HFFc6 (cell line): ENCODE results near the gene HMGB4. TPM values are rescaled to one million over a fixed set of nuclear protein-coding genes. Genes with fewer than 3 reads are reported as not detected.

Source experiments
- DNase-seq: peaks from one replicate; pipeline ENCODE4 v3.0.0-alpha.2; 2018
- H3K27ac Mint-ChIP-seq: 2 replicates; pipeline ENCODE4 v1.8.0; 2020; ENCODE audit warnings: mild to moderate bottlenecking, mixed read lengths
- H3K27me3 Mint-ChIP-seq: 2 replicates; pipeline ENCODE4 v1.8.0; 2021; ENCODE audit warnings: mild to moderate bottlenecking, moderate library complexity, mixed read lengths; ENCODE audit not compliant: insufficient read depth
- H3K36me3 Mint-ChIP-seq: 2 replicates; pipeline ENCODE4 v1.8.0; 2021; ENCODE audit warnings: low read depth, mixed read lengths
- H3K4me1 Mint-ChIP-seq: 2 replicates; pipeline ENCODE4 v1.8.0; 2020; ENCODE audit warnings: low read depth, mixed read lengths
- H3K4me3 Mint-ChIP-seq: 2 replicates; pipeline ENCODE4 v1.8.0; 2020; ENCODE audit warnings: mild to moderate bottlenecking, moderate library complexity, mixed read lengths
- H3K9me3 Mint-ChIP-seq: 2 replicates; pipeline ENCODE4 v1.8.0; 2020; ENCODE audit warnings: mild to moderate bottlenecking, mixed read lengths
- total RNA-seq, 6 experiments: library from RNA; stranded (reverse); fragmentation: NEBNext Ultra II Directional; extraction: Animal tissue kit (Norgen Biotek cat#: 25700); gene quantifications; 2 replicates in 1 of 6; 3 replicates in 5 of 6; pipeline ENCODE4 v1.2.3, GENCODE V29; 2021
- TF ChIP-seq, protein P1 (sequence below): fragments of 200-600 bp; sonication (generic); IDR thresholded peaks from 2 replicates; pipeline ENCODE4 v1.5.0; 2021; ENCODE audit warnings: antibody characterized with exemption, mild to moderate bottlenecking

The HMGB4 gene
- total RNA-seq, 6 experiments from 2014 or later: not detected

- Mint-ChIP-seq H3K4me3 (no peak overlapping the region), H3K4me1 (peaks cover 5% of the 10 kb centered on the region; the same call in 1 of the 2 replicates), H3K36me3 (peaks cover 7% of the 10 kb centered on the region), H3K27me3 (peaks cover 6% of the 10 kb centered on the region; the same call in 1 of the 2 replicates), H3K9me3 (peaks cover 16% of the 10 kb centered on the region), H3K27ac (no peak overlapping the region)
- DNase-seq: no peak
- TF ChIP-seq, protein P1, sequence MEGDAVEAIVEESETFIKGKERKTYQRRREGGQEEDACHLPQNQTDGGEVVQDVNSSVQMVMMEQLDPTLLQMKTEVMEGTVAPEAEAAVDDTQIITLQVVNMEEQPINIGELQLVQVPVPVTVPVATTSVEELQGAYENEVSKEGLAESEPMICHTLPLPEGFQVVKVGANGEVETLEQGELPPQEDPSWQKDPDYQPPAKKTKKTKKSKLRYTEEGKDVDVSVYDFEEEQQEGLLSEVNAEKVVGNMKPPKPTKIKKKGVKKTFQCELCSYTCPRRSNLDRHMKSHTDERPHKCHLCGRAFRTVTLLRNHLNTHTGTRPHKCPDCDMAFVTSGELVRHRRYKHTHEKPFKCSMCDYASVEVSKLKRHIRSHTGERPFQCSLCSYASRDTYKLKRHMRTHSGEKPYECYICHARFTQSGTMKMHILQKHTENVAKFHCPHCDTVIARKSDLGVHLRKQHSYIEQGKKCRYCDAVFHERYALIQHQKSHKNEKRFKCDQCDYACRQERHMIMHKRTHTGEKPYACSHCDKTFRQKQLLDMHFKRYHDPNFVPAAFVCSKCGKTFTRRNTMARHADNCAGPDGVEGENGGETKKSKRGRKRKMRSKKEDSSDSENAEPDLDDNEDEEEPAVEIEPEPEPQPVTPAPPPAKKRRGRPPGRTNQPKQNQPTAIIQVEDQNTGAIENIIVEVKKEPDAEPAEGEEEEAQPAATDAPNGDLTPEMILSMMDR: no peak
Observed at GRCh38 chr1:33819913-33820311, 44.0 kb upstream of the HMGB4 start.

DNA sequence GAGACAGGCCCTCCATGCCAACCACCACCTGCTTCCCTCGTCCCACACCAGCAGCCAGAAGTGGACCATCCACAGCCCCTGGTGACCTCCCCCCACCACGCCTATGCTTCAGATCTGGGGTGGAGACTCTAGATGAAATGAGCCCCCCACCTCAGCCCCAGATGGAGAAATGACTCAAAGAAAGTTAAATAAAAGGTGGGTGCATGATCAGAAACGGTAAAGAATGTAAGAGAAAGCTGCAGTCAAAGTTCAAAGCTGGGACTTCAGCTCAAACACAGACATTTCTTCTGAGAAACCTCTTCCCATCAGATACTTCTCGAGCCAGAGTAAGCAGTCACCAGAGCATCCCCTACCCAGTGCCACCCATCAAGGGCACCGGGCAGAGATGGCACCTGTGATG, 43.1 kb upstream of the HMGB4 start:
- H3K9me3 Mint-ChIP-seq: peaks cover 16% of the 10 kb centered on the region; the same call in 1 of the 2 replicates
- H3K4me1 Mint-ChIP-seq: no peaks in the 10 kb centered on the region
- no peak overlapping the region for H3K27ac Mint-ChIP-seq
- H3K27me3 Mint-ChIP-seq: peaks cover 6% of the 10 kb centered on the region; the same call in 1 of the 2 replicates
- TF ChIP-seq, protein P1: no peak
- H3K36me3 Mint-ChIP-seq: peaks cover 9% of the 10 kb centered on the region; the same call in 1 of the 2 replicates
- no peak overlapping the region for H3K4me3 Mint-ChIP-seq
- DNase-seq: no peak

- Mint-ChIP-seq H3K27ac (no peak overlapping the region), H3K4me1 (no peaks in the 10 kb centered on the region), H3K36me3 (peaks cover 9% of the 10 kb centered on the region; the same call in 1 of the 2 replicates), H3K4me3 (no peak overlapping the region), H3K9me3 (peaks cover 20% of the 10 kb centered on the region; the same call in 1 of the 2 replicates), H3K27me3 (peaks cover 6% of the 10 kb centered on the region; the same call in 1 of the 2 replicates)
- TF ChIP-seq, protein P1: no peak
- no peak for DNase-seq
Observed at GRCh38 chr1:33821291-33821690, 42.6 kb upstream of the HMGB4 start.

DNA sequence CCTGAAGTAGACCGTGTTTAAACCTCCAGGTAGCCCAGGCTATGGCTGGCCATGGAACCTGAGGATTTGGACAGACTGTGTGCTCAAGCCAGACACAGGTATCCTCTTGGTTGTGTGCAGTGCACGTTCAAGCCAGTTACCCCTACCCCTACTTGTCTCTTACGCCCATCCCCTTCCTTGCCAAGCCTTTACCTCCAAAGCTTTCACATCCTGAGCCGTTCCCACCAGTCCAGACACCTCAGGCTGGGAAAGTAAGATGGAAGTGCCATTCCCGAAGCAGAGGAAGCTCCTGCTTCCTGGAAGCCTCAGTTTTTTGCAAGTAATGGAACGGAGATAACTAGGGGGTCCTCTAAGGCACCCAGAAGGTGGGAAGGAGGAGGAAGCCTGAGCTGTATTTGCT, 41.5 kb upstream of the HMGB4 start:
- DNase-seq: no peak
- Mint-ChIP-seq H3K4me1 (no peaks in the 10 kb centered on the region), H3K27me3 (peaks cover 6% of the 10 kb centered on the region), H3K9me3 (peaks cover 24% of the 10 kb centered on the region; the same call in 1 of the 2 replicates), H3K27ac (no peak overlapping the region), H3K4me3 (no peak overlapping the region), H3K36me3 (peaks cover 9% of the 10 kb centered on the region; the same call in 1 of the 2 replicates)
- TF ChIP-seq, protein P1: no peak

- H3K36me3 Mint-ChIP-seq: peaks cover 9% of the 10 kb centered on the region; the same call in 1 of the 2 replicates
- H3K4me1 Mint-ChIP-seq: no peaks in the 10 kb centered on the region
- DNase-seq: no peak
- peaks cover 6% of the 10 kb centered on the region for H3K27me3 Mint-ChIP-seq
- TF ChIP-seq, protein P1: no peak
- peaks cover 24% of the 10 kb centered on the region; the same call in 1 of the 2 replicates for H3K9me3 Mint-ChIP-seq
- H3K4me3 Mint-ChIP-seq: no peak overlapping the region
- H3K27ac Mint-ChIP-seq: no peak overlapping the region
Observed at GRCh38 chr1:33823401-33823800, 40.5 kb upstream of the HMGB4 start.
